HCT116 (cell line): Measurements from ENCODE around the gene QKI.
"Not testable (repeated sequence)": the region's sequence is repeated elsewhere in the genome, so short reads cannot be mapped to it uniquely, and the experiment has no call there.

Experiments used
- CTCF ChIP-seq, 3 experiments: fragments of 200-600 bp in 1 of 3; sonication (generic) in 1 of 3; IDR thresholded peaks in 2 of 3; conservative IDR thresholded peaks in 1 of 3; 2 replicates each; pipeline ENCODE4 v1.5.1; 2012 to 2017; ENCODE audit warnings: low read depth in 2 of 3, low read length in 2 of 3, antibody characterized with exemption in 1 of 3, borderline replicate concordance in 1 of 3, control low read depth in 1 of 3, mild to moderate bottlenecking in 1 of 3, mixed read lengths in 1 of 3, mixed run types in 1 of 3, moderate library complexity in 1 of 3; ENCODE audit not compliant: insufficient read depth in 1 of 3
- YY1 ChIP-seq: IDR thresholded peaks from 2 replicates; pipeline ENCODE4 v1.6.1; 2011; ENCODE audit warnings: low read length, low read depth, moderate library complexity, mild to moderate bottlenecking; ENCODE audit not compliant: insufficient replicate concordance; ENCODE audit errors: extremely low read depth

- not testable (repeated sequence) for TF ChIP-seq YY1; CTCF (IDR thresholded peaks at IDR 0.05 in 2 of 3, conservative IDR thresholded peaks at IDR 0.05 in 1 of 3; ENCODE audit: borderline replicate concordance in 1 of 3, insufficient read depth in 1 of 3, low read depth in 2 of 3, low read length in 2 of 3)
These were observed 29.0 kb upstream of the QKI start for GRCh38 chr6:163385503-163385902.
